Endothelial cell (in vitro differentiated cells): Measurements from ENCODE around the gene DEPP1. TPM values are rescaled to one million over a fixed set of nuclear protein-coding genes. Genes with fewer than 3 reads are reported as not detected.

Experiments used
- DNase-seq: peaks from one replicate; pipeline ENCODE4 v3.0.0; 2021; ENCODE audit warnings: low spot score
- H3K27ac Mint-ChIP-seq: one replicate; pipeline ENCODE4 v1.8.0; 2021; ENCODE audit warnings: mixed read lengths, inconsistent platforms; ENCODE audit not compliant: unreplicated experiment
- H3K27me3 Mint-ChIP-seq: one replicate; pipeline ENCODE4 v1.8.0; 2021; ENCODE audit warnings: mild to moderate bottlenecking, moderate library complexity, mixed read lengths, inconsistent platforms; ENCODE audit not compliant: unreplicated experiment
- H3K36me3 Mint-ChIP-seq: one replicate; pipeline ENCODE4 v1.8.0; 2021; ENCODE audit warnings: mild to moderate bottlenecking, low read depth, mixed read lengths, inconsistent platforms; ENCODE audit not compliant: unreplicated experiment
- H3K4me1 Mint-ChIP-seq: one replicate; pipeline ENCODE4 v1.8.0; 2021; ENCODE audit warnings: mild to moderate bottlenecking, mixed read lengths, inconsistent platforms; ENCODE audit not compliant: unreplicated experiment
- H3K4me3 Mint-ChIP-seq: one replicate; pipeline ENCODE4 v1.8.0; 2021; ENCODE audit warnings: mild to moderate bottlenecking, mixed read lengths, inconsistent platforms; ENCODE audit not compliant: unreplicated experiment
- H3K9me3 Mint-ChIP-seq: one replicate; pipeline ENCODE4 v1.8.0; 2021; ENCODE audit warnings: mixed read lengths, inconsistent platforms; ENCODE audit not compliant: unreplicated experiment
- CTCF ChIP-seq: fragments of 200-600 bp; sonication (generic); IDR thresholded peaks from one replicate; pipeline ENCODE4 v1.5.0; 2021; ENCODE audit warnings: antibody characterized with exemption; ENCODE audit not compliant: unreplicated experiment
- total RNA-seq: library from RNA; stranded (reverse); fragmentation: NEBNext Ultra II Directional; extraction: Animal tissue kit (Norgen Biotek cat#: 25700); gene quantifications from one replicate; pipeline ENCODE4 v1.2.1, GENCODE V29; 2021; ENCODE audit not compliant: unreplicated experiment

The DEPP1 gene
- total RNA-seq, 1 donor from 2014 or later, result 22.5 TPM

DNA sequence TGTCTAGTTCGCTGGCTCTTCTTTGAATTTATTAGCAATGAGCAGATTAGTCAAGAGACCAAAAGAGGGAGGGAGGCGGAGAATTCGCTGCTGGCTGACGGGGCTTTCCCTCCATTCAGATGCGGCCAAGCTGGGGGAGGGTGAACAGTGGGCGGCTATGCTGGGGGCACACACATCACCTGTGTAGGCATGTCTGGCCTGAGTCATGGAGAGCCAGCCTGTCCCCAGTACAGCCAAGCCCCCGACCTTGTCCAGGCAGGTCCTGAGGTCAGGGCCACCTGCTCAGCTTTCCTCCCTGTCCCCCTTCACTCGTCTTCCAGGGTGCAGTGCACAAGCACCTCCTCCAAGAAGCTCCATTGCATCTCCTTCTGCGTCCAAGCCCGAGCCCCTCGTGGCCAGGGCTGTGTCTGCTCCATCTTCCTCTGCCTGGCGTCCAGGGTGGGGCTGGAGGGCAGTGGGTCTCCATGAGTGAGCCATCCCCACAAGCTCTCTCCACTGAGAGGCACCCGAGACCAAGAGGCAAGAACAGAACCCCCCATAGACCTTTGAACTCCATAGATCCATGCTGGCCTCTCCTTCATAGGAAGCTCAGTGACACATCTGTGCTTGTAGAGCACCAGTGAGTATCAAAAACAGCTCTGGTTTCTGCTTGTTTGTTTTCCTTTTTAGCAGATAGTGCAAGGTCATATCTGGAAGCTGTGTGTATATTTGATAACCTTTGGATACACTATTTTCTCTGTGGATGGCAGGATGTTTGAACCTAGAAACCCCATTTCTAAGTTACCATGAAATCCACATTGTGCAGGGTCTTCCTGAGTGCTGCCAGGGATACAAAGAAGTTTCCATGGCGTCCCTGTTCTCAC is 1.9 kb upstream of the DEPP1 start:
- no peak for TF ChIP-seq CTCF
- Mint-ChIP-seq H3K36me3 (no peaks in the 10 kb centered on the region), H3K27ac (no peak overlapping the region), H3K9me3 (no peaks in the 10 kb centered on the region), H3K27me3 (peaks cover 21% of the 10 kb centered on the region), H3K4me3 (no peak overlapping the region), H3K4me1 (peaks cover 52% of the 10 kb centered on the region)
- DNase-seq, result no peak

DNA sequence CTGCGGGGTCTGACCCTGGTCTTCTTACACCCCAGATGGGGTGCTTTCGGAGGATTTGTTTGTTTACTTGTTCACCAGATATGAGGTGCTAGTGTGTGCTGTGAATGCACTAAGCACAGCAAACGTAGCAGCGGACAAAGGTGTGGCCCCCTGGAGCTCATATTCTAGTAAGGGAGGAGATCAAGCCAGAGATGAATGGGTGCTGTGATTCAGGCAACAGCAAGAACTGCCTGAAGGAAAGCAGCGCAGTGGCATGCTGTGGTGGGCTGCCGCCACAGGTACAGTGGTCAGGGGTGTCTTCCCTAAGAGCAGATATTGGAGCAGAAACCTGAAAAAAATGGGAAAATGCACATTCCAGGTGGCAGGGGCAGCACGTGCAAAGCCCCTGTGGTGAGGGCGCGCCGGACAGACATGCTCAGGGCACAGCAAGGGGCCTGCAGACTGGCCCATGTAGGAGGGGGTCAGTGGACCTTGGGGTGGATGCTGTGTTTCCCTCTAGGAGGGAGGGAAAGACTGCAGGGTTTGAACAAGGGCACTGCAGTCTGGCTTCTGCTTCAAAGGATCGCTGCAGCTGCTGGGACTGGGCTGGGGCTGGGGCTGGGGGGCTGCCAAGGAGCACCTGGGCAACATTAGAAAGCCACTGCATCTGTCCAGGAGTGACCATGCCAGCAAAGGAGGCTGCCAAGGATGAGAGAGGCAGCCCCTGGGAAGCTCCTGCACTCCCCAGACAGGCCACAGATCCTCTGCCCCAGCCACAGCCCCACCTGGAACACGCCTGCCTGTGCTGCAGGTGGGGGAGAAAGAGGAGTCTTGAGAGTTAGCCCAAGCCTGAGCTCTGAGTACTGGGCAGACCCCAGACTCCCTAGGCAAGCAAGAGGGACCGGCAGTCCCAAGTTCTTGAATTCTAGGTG is 927 bp upstream of the DEPP1 start:
- Mint-ChIP-seq H3K9me3 (no peaks in the 10 kb centered on the region), H3K4me3 (no peak overlapping the region), H3K27ac (no peak overlapping the region), H3K27me3 (peaks cover 15% of the 10 kb centered on the region), H3K36me3 (no peaks in the 10 kb centered on the region), H3K4me1 (peaks cover 42% of the 10 kb centered on the region)
- no peak for DNase-seq
- no peak for TF ChIP-seq CTCF

DNA sequence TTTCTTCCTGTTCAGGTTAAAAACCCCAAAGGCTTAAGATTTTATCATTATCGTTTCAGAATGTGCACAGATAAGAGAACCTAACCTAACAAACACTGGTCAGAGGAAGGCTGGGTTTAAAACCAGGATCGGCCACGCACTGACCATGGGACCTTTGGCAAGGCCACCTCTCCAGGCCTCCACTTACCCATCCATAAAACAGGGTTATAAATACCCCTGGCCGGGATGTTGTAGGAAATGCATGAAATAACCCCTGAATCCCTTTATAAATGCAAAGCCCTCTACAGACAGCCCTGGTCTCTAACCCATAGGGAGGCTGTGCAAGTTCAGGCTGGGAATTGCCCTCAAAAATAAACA is 418 bp downstream of the DEPP1 start:
- Mint-ChIP-seq H3K27me3 (peaks cover 15% of the 10 kb centered on the region), H3K4me1 (peaks cover 37% of the 10 kb centered on the region), H3K4me3 (peak overlapping the region; percentile 77), H3K9me3 (no peaks in the 10 kb centered on the region), H3K27ac (no peak overlapping the region), H3K36me3 (no peaks in the 10 kb centered on the region)
- no peak for TF ChIP-seq CTCF
- DNase-seq, result no peak

- TF ChIP-seq CTCF, result no peak
- Mint-ChIP-seq H3K36me3 (no peaks in the 10 kb centered on the region), H3K4me1 (peaks cover 35% of the 10 kb centered on the region), H3K4me3 (peak overlapping the region; percentile 60), H3K27ac (no peak overlapping the region), H3K27me3 (peaks cover 17% of the 10 kb centered on the region), H3K9me3 (no peaks in the 10 kb centered on the region)
- DNase-seq, result no peak
Observed at GRCh38 chr10:44977287-44978212, 1.1 kb downstream of the DEPP1 start.
